Skin of body (tissue), 2 donors: ENCODE data around the gene CFAP157. TPM values are rescaled to one million over a fixed set of nuclear protein-coding genes. Genes with fewer than 3 reads are reported as not detected.

ENCODE experiments used
- DNase-seq: peaks from one replicate; lab custom pipeline; 2025; lab: John Stamatoyannopoulos, UW
- total RNA-seq: library from RNA; depleted of rRNA; stranded (reverse); fragments of >200 nt; gene quantifications from one replicate; pipeline ENCODE4 v1.2.3, GENCODE V29; 2014

CFAP157 gene
- total RNA-seq, 1 donor from 2014 or later = 0.10 TPM

GRCh38 chr9:127693143-127693542 lies 13.6 kb upstream of the CFAP157 start:
- DNase-seq = no peak

- no peak for DNase-seq
These were observed 13.1 kb upstream of the CFAP157 start for GRCh38 chr9:127693697-127694096.

- DNase-seq = peak; percentile 52
These were observed 11.7 kb upstream of the CFAP157 start for GRCh38 chr9:127694890-127695720.

GRCh38 chr9:127697575-127697974 lies 9.2 kb upstream of the CFAP157 start:
- DNase-seq = no peak

- no peak for DNase-seq
These were observed 8.4 kb upstream of the CFAP157 start for GRCh38 chr9:127698386-127698785.

- DNase-seq = peak; percentile 93
These were observed 7.7 kb upstream of the CFAP157 start for GRCh38 chr9:127698985-127699670.

- no peak for DNase-seq
These were observed 6.6 kb upstream of the CFAP157 start for GRCh38 chr9:127700140-127700539.

- no peak for DNase-seq
These were observed 6.1 kb upstream of the CFAP157 start for GRCh38 chr9:127700594-127701255.

- DNase-seq = no peak
These were observed 3.4 kb upstream of the CFAP157 start for GRCh38 chr9:127703289-127703946.

- DNase-seq = no peak
These were observed 1.0 kb upstream of the CFAP157 start for GRCh38 chr9:127705577-127706379.

GRCh38 chr9:127707766-127708165 lies 978 bp downstream of the CFAP157 start:
- DNase-seq = no peak

GRCh38 chr9:127708952-127709587 lies 2.3 kb downstream of the CFAP157 start:
- DNase-seq = no peak

- no peak for DNase-seq
These were observed 3.5 kb downstream of the CFAP157 start for GRCh38 chr9:127710204-127710783.

GRCh38 chr9:127711226-127711701 lies 4.5 kb downstream of the CFAP157 start:
- no peak for DNase-seq

GRCh38 chr9:127711831-127712274 lies 5.1 kb downstream of the CFAP157 start:
- no peak for DNase-seq

- DNase-seq = no peak
These were observed 5.6 kb downstream of the CFAP157 start for GRCh38 chr9:127712371-127712770.

- no peak for DNase-seq
These were observed 6.1 kb downstream of the CFAP157 start for GRCh38 chr9:127712867-127713266.

GRCh38 chr9:127714020-127714750 lies 7.4 kb downstream of the CFAP157 start:
- no peak for DNase-seq

- no peak for DNase-seq
These were observed 8.2 kb downstream of the CFAP157 start for GRCh38 chr9:127714951-127715469.
